Measurements from ENCODE around the gene PRKAG2. TPM values are rescaled to one million over a fixed set of nuclear protein-coding genes. Genes with fewer than 3 reads are reported as not detected.

PRKAG2 gene
- polyA plus RNA-seq, 3 donors = 29.2 to 59.8 (median 30.9) TPM

- 100% methylated on average over 1 of the region's 3 CpGs for WGBS (ENCODE audit: insufficient coverage)
- H3K4me3 ChIP-seq (replicated peaks in 1 of 3; ENCODE audit: low read depth in 2 of 3, low read length in 3 of 3) = no peak overlapping the region
Observed at GRCh38 chr7:151880688-151881087, 3.8 kb upstream of the PRKAG2 start.

More at GRCh38 chr7:151880688-151881087, 3.8 kb upstream of the PRKAG2 start:
- peaks cover 13% of the 10 kb centered on the region for H3K79me2 ChIP-seq (ENCODE audit: insufficient read depth, low read length)
- intact Hi-C loops (cut with micrococcal nuclease) = no loop called here
- Mint-ChIP-seq H3K27me3 (ENCODE audit: low read depth in 3 of 3) (peaks cover 0 to 6% (median 3%) of the 10 kb centered on the region in 3 donors), H3K4me1 (peaks cover 12% of the 10 kb centered on the region), H3K9me3 (peaks cover 0 to 3% (median 0%) of the 10 kb centered on the region in 7 donors), H3K27ac (no peak overlapping the region), H3K36me3 (peaks cover 0 to 3% of the 10 kb centered on the region in 2 donors), H3K4me3 (no peak overlapping the region)
- no peak for TF ChIP-seq CTCF (IDR thresholded peaks at IDR 0.05)
- no peaks in the 10 kb centered on the region for H3K9me3 ChIP-seq (replicated peaks in 1 of 2; ENCODE audit: control insufficient read depth in 1 of 2, insufficient read depth in 1 of 2, low read length in 2 of 2)
- DNase-seq = no peak
- H3K9ac ChIP-seq (ENCODE audit: insufficient read depth, low read length, poor library complexity, severe bottlenecking) = no peak overlapping the region
- no peaks in the 10 kb centered on the region for H3K36me3 ChIP-seq (replicated peaks in 1 of 2; ENCODE audit: control insufficient read depth in 1 of 2, insufficient read depth in 2 of 2, low read length in 2 of 2)
- no peak overlapping the region for H3K4me2 ChIP-seq (replicated peaks; ENCODE audit: extremely low read depth, low read length, poor library complexity, severe bottlenecking)
- no peaks in the 10 kb centered on the region for H4K20me1 ChIP-seq (ENCODE audit: insufficient read depth, low read length)
- no peak overlapping the region for H3K27ac ChIP-seq (ENCODE audit: low read depth in 1 of 2, low read length in 2 of 2)
- H2AFZ ChIP-seq (ENCODE audit: insufficient read depth, low read depth, low read length, poor library complexity, severe bottlenecking) = no peak overlapping the region
- peaks cover 8 to 15% of the 10 kb centered on the region in 2 donors for H3K4me1 ChIP-seq (ENCODE audit: control insufficient read depth in 1 of 2, insufficient read depth in 2 of 2, low read length in 2 of 2)
- no peaks in the 10 kb centered on the region for H3K27me3 ChIP-seq (ENCODE audit: control insufficient read depth in 2 of 2, insufficient read depth in 2 of 2, low read length in 2 of 2)
